Ishikawa (cell line): ENCODE results near the gene TMEM44.

Source experiments
- CEBPB ChIP-seq: IDR thresholded peaks from 2 replicates; pipeline ENCODE4 v1.6.1; 2012
- CREB1 ChIP-seq: IDR thresholded peaks from 2 replicates; pipeline ENCODE4 v1.6.1; 2012; ENCODE audit warnings: low read depth
- EGR1 ChIP-seq: IDR thresholded peaks from 2 replicates; pipeline ENCODE4 v1.6.1; 2012
- EP300 ChIP-seq: IDR thresholded peaks from 2 replicates; pipeline ENCODE4 v1.6.1; 2012; ENCODE audit warnings: borderline replicate concordance
- MAX ChIP-seq: IDR thresholded peaks from 2 replicates; pipeline ENCODE4 v1.6.1; 2012
- NFIC ChIP-seq: IDR thresholded peaks from 2 replicates; pipeline ENCODE4 v1.6.1; 2012
- RAD21 ChIP-seq: IDR thresholded peaks from 2 replicates; pipeline ENCODE4 v1.6.1; 2012; ENCODE audit warnings: low read depth
- REST ChIP-seq: IDR thresholded peaks from 2 replicates; pipeline ENCODE4 v1.6.1; 2012; ENCODE audit warnings: low read depth, mild to moderate bottlenecking
- TAF1 ChIP-seq: IDR thresholded peaks from 2 replicates; pipeline ENCODE4 v1.6.1; 2012; ENCODE audit warnings: low read depth, mild to moderate bottlenecking
- TCF12 ChIP-seq: IDR thresholded peaks from 2 replicates; pipeline ENCODE4 v1.6.1; 2012; ENCODE audit warnings: low read depth
- TEAD4 ChIP-seq: IDR thresholded peaks from 2 replicates; pipeline ENCODE4 v1.6.1; 2012
- USF1 ChIP-seq: IDR thresholded peaks from 2 replicates; pipeline ENCODE4 v1.6.1; 2012
- YY1 ChIP-seq: IDR thresholded peaks from 2 replicates; pipeline ENCODE4 v1.6.1; 2012; ENCODE audit warnings: low read depth
- ZBTB7A ChIP-seq: IDR thresholded peaks from 2 replicates; pipeline ENCODE4 v1.6.1; 2012; ENCODE audit warnings: low read depth

GRCh38 chr3:194574639-194575483, 58.4 kb downstream of the TMEM44 start:
- TF ChIP-seq TAF1 = no peak
- TF ChIP-seq RAD21 = no peak
- TF ChIP-seq MAX = no peak
- no peak for TF ChIP-seq CEBPB
- TF ChIP-seq USF1 = no peak
- no peak for TF ChIP-seq REST
- TF ChIP-seq EP300 = no peak
- no peak for TF ChIP-seq TCF12
- TF ChIP-seq YY1 = no peak
- TF ChIP-seq ZBTB7A = no peak
- TF ChIP-seq EGR1 = no peak
- TF ChIP-seq CREB1 = no peak
- no peak for TF ChIP-seq NFIC
- TF ChIP-seq TEAD4 = no peak
